Panc1 (cell line): Measurements from ENCODE around the gene TICAM2. TPM values are rescaled to one million over a fixed set of nuclear protein-coding genes. Genes with fewer than 3 reads are reported as not detected.

Experiments
- ATAC-seq: fragments of 200-7000 bp; cut with Tn5 transposase; 2 replicates; pipeline ENCODE4 v1.9.1; 2020; ENCODE audit warnings: mild to moderate bottlenecking, moderate library complexity
- BruUV-seq: library from RNA; stranded (reverse); fragments of 400-500 nt; replicated peaks from 2 replicates; lab custom pipeline; 2021; lab: Mats Ljungman, UMichigan
- CTCF ChIA-PET: fragments of 300-600 bp; sonication (Branson Sonifier 250); formaldehyde crosslinking; loops from one replicate; lab custom pipeline; 2022; ENCODE audit warnings: antibody characterized with exemption; lab: Charles Lee
- POLR2A ChIA-PET: fragments of 300-600 bp; sonication (Branson Sonifier 250); formaldehyde crosslinking; loops from one replicate; lab custom pipeline; 2022; ENCODE audit warnings: antibody characterized with exemption; lab: Charles Lee
- DNase-seq: peaks from one replicate; pipeline ENCODE4 v3.0.0-alpha.2; 2010; ENCODE audit warnings: low read depth, low spot score
- H3K27ac ChIP-seq: 2 replicates; pipeline ENCODE4 v1.5.1; 2011; ENCODE audit warnings: mild to moderate bottlenecking, low read length, inconsistent platforms
- H3K27me3 ChIP-seq: fragments of 200-500 bp; sonication (Bioruptor generic); 2 replicates; pipeline ENCODE4 v1.6.0; 2014; ENCODE audit warnings: low read length, inconsistent platforms; ENCODE audit not compliant: control insufficient read depth, insufficient read depth
- H3K36me3 ChIP-seq: fragments of 200-500 bp; sonication (Bioruptor generic); 2 replicates; pipeline ENCODE4 v1.5.1; 2014; ENCODE audit warnings: inconsistent platforms, mild to moderate bottlenecking, low read length, moderate library complexity; ENCODE audit not compliant: control insufficient read depth, insufficient read depth
- H3K4me1 ChIP-seq: 2 replicates; pipeline ENCODE4 v1.5.1; 2011; ENCODE audit warnings: inconsistent platforms, mild to moderate bottlenecking, low read length, moderate library complexity; ENCODE audit not compliant: control insufficient read depth, insufficient read depth
- H3K4me3 ChIP-seq, 2 experiments: 2 replicates each; pipeline ENCODE4 v1.5.1; 2011 to 2012; ENCODE audit warnings: low read depth in 2 of 2, low read length in 2 of 2, mild to moderate bottlenecking in 2 of 2, inconsistent platforms in 1 of 2, moderate library complexity in 1 of 2
- H3K9me3 ChIP-seq: fragments of 200-500 bp; sonication (Bioruptor generic); 2 replicates; pipeline ENCODE4 v1.5.1; 2014; ENCODE audit warnings: low read depth, mild to moderate bottlenecking, inconsistent platforms, low read length, moderate library complexity; ENCODE audit not compliant: control insufficient read depth, insufficient read depth
- POLR2AphosphoS5 ChIP-seq: IDR thresholded peaks from 2 replicates; pipeline ENCODE4 v1.6.1; 2012; ENCODE audit warnings: mild to moderate bottlenecking, low read depth, low read length, moderate library complexity
- SIN3A ChIP-seq: IDR thresholded peaks from 2 replicates; pipeline ENCODE4 v1.6.1; 2012; ENCODE audit warnings: low read depth, mild to moderate bottlenecking, low read length, moderate library complexity, borderline replicate concordance; ENCODE audit not compliant: insufficient read depth
- TCF7L2 ChIP-seq: IDR thresholded peaks from 2 replicates; pipeline ENCODE4 v1.6.1; 2011; ENCODE audit warnings: mild to moderate bottlenecking, low read depth, low read length, inconsistent platforms
- in situ Hi-C: cut with HindIII; loops from 2 replicates; pipeline ENCODE4 v1.10.0; 2016; ENCODE audit warnings: low sequenced_read_pairs, low pct_unique_long_range_greater_than_20kb
- intact Hi-C: fragments of 100-400 bp; cut with micrococcal nuclease; formaldehyde crosslinking; loops from one replicate; pipeline ENCODE4 v1.10.0; 2022; ENCODE audit not compliant: unreplicated experiment
- total RNA-seq: library from RNA; stranded (reverse); gene quantifications from one replicate; pipeline ENCODE4 v1.2.1, GENCODE V29; 2021; ENCODE audit not compliant: unreplicated experiment
- TF ChIP-seq, protein P1 (sequence below), 2 experiments: IDR thresholded peaks; 2 replicates each; pipeline ENCODE4 v1.6.1; 2011 to 2012; ENCODE audit warnings: low read depth in 2 of 2, control low read depth in 1 of 2, low read length in 1 of 2, mild to moderate bottlenecking in 1 of 2, moderate library complexity in 1 of 2; ENCODE audit not compliant: insufficient read depth in 1 of 2
- TF ChIP-seq, protein P2 (sequence below): fragments of 450-650 bp; IDR thresholded peaks from 2 replicates; pipeline ENCODE4 v1.5.1; 2017; ENCODE audit warnings: mild to moderate bottlenecking

The TICAM2 gene
- total RNA-seq, 1 experiment from 2014 or later = 1.6 TPM

DNA sequence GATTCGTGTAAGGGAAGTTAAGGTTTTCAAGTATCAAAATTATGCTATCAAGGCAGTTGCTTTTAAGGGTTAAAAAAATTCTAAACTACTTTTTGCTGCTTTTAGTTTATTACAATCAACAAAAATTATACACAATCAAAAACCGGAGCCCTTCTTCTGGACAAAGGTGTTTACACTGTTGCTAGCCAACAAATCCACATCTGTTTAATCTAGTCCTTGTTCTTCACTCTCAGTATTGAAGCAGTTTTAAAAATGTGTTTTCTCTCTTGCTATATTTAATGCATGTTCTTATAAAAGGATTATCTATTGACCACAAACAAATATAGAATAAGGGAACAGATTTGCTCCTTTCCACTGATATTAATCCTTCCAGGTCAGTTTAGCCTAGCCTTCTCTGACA is 60.2 kb downstream of the TICAM2 start:
- in situ Hi-C loops = no loop called here
- Histone ChIP-seq H3K4me1 (peaks cover 22% of the 10 kb centered on the region), H3K36me3 (peaks cover 18% of the 10 kb centered on the region), H3K4me3 (peak overlapping the region; percentile 85 to 92), H3K27me3 (no peaks in the 10 kb centered on the region), H3K27ac (no peak overlapping the region; the same call in 1 of the 2 replicates), H3K9me3 (peaks cover 4% of the 10 kb centered on the region; the same call in 1 of the 2 replicates)
- no TSS peak for BruUV-seq
- CTCF ChIA-PET = no interaction called here
- no peak for ATAC-seq
- POLR2A ChIA-PET = no interaction called here
- no peak for DNase-seq
- intact Hi-C loops = no loop called here
- TF ChIP-seq, protein P1, sequence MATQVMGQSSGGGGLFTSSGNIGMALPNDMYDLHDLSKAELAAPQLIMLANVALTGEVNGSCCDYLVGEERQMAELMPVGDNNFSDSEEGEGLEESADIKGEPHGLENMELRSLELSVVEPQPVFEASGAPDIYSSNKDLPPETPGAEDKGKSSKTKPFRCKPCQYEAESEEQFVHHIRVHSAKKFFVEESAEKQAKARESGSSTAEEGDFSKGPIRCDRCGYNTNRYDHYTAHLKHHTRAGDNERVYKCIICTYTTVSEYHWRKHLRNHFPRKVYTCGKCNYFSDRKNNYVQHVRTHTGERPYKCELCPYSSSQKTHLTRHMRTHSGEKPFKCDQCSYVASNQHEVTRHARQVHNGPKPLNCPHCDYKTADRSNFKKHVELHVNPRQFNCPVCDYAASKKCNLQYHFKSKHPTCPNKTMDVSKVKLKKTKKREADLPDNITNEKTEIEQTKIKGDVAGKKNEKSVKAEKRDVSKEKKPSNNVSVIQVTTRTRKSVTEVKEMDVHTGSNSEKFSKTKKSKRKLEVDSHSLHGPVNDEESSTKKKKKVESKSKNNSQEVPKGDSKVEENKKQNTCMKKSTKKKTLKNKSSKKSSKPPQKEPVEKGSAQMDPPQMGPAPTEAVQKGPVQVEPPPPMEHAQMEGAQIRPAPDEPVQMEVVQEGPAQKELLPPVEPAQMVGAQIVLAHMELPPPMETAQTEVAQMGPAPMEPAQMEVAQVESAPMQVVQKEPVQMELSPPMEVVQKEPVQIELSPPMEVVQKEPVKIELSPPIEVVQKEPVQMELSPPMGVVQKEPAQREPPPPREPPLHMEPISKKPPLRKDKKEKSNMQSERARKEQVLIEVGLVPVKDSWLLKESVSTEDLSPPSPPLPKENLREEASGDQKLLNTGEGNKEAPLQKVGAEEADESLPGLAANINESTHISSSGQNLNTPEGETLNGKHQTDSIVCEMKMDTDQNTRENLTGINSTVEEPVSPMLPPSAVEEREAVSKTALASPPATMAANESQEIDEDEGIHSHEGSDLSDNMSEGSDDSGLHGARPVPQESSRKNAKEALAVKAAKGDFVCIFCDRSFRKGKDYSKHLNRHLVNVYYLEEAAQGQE (IDR thresholded peaks at IDR 0.05; ENCODE audit: insufficient read depth in 1 of 2, low read depth in 2 of 2, low read length in 1 of 2) = no peak
- no peak for TF ChIP-seq TCF7L2
- TF ChIP-seq, protein P2, sequence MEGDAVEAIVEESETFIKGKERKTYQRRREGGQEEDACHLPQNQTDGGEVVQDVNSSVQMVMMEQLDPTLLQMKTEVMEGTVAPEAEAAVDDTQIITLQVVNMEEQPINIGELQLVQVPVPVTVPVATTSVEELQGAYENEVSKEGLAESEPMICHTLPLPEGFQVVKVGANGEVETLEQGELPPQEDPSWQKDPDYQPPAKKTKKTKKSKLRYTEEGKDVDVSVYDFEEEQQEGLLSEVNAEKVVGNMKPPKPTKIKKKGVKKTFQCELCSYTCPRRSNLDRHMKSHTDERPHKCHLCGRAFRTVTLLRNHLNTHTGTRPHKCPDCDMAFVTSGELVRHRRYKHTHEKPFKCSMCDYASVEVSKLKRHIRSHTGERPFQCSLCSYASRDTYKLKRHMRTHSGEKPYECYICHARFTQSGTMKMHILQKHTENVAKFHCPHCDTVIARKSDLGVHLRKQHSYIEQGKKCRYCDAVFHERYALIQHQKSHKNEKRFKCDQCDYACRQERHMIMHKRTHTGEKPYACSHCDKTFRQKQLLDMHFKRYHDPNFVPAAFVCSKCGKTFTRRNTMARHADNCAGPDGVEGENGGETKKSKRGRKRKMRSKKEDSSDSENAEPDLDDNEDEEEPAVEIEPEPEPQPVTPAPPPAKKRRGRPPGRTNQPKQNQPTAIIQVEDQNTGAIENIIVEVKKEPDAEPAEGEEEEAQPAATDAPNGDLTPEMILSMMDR = no peak
- TF ChIP-seq SIN3A = no peak
- TF ChIP-seq POLR2AphosphoS5 = no peak

DNA sequence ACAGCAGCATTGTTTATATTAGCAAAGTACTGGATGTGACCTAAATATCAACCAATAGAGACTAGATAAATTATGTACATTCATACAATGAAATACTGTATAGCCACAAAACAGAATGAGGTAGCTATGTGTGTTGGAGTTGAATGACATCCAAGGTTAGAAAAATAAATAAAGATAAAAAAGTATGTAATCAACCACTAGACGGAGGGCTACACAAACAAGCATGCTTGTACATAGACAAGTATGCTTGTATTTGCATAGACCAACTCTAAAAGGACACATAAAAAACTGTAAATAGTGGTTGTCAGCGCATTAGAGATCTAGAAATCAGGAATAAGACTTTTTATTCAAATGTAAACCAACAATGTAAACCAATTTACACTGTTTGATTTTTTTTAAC is 60.7 kb downstream of the TICAM2 start:
- TF ChIP-seq POLR2AphosphoS5 (no peak), SIN3A (no peak), TCF7L2 (no peak)
- TF ChIP-seq, protein P1 (IDR thresholded peaks at IDR 0.05; ENCODE audit: insufficient read depth in 1 of 2, low read depth in 2 of 2, low read length in 1 of 2) = no peak
- TF ChIP-seq, protein P2 = no peak
- intact Hi-C loops = no loop called here
- no TSS peak for BruUV-seq
- Histone ChIP-seq H3K27ac (peak overlapping the region; percentile 34; the same call in 1 of the 2 replicates), H3K9me3 (peaks cover 4% of the 10 kb centered on the region; the same call in 1 of the 2 replicates), H3K4me3 (peak overlapping the region; percentile 85 to 92; a peak in 3 of 4 replicates), H3K36me3 (peaks cover 18% of the 10 kb centered on the region), H3K4me1 (peaks cover 22% of the 10 kb centered on the region), H3K27me3 (no peaks in the 10 kb centered on the region)
- DNase-seq = no peak
- CTCF ChIA-PET = no interaction called here
- POLR2A ChIA-PET = no interaction called here
- ATAC-seq = no peak
- in situ Hi-C loops = no loop called here
